IPS-20b (cell line): ENCODE data around the gene CTXN1.
A peak's percentile ranks its signal among the peaks of the same experiment; 100 is the strongest.
"Not testable (repeated sequence)": the region's sequence is repeated elsewhere in the genome, so short reads cannot be mapped to it uniquely, and the experiment has no call there.

Source experiments
- H3K27ac ChIP-seq: one replicate; pipeline ENCODE4 v1.5.1; 2013; ENCODE audit warnings: low read length
- H3K27me3 ChIP-seq: 2 replicates; pipeline ENCODE4 v1.6.1; 2013; ENCODE audit warnings: mild to moderate bottlenecking, low read length, inconsistent platforms; ENCODE audit not compliant: insufficient read depth
- H3K36me3 ChIP-seq: 2 replicates; pipeline ENCODE4 v1.6.1; 2013; ENCODE audit warnings: low read depth, mild to moderate bottlenecking, inconsistent platforms, low read length, moderate library complexity; ENCODE audit not compliant: insufficient read depth
- H3K4me1 ChIP-seq: 2 replicates; pipeline ENCODE4 v1.6.1; 2013; ENCODE audit warnings: mild to moderate bottlenecking, control low read depth, inconsistent platforms, low read length, moderate library complexity; ENCODE audit not compliant: insufficient read depth
- H3K4me3 ChIP-seq: 2 replicates; pipeline ENCODE4 v1.5.1; 2013; ENCODE audit warnings: mild to moderate bottlenecking, low read length, inconsistent platforms
- H3K9ac ChIP-seq: 2 replicates; pipeline ENCODE4 v1.6.1; 2013; ENCODE audit warnings: low read depth, mild to moderate bottlenecking, inconsistent platforms, low read length, moderate library complexity
- H3K9me3 ChIP-seq: 2 replicates; pipeline ENCODE4 v1.6.1; 2013; ENCODE audit warnings: mild to moderate bottlenecking, low read depth, low read length, inconsistent platforms; ENCODE audit not compliant: insufficient read depth

CTXN1 gene

DNA sequence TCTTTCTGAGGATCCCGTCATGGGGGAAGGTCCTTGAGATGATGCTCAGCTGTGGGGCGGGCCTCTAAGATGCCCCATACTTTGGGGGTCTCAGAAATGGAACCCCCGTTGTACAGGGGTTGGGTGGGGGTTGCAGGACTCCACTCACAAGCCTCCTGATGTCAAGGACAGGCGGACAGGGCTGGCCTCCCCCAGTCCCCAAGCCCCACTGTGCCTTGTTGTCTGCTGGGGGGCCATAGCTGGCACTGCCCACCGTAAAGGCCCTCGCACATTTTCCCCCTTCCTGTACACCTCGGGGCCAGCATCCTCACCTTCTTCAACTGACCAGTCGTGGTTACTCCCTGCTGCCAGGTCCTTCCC lies 3.1 kb downstream of the CTXN1 start:
- H3K36me3 ChIP-seq: peaks cover 7% of the 10 kb centered on the region; the same call in 1 of the 2 replicates
- peaks cover 15% of the 10 kb centered on the region for H3K27me3 ChIP-seq
- no peak overlapping the region for H3K4me3 ChIP-seq
- H3K9me3 ChIP-seq: no peaks in the 10 kb centered on the region
- H3K4me1 ChIP-seq: no peaks in the 10 kb centered on the region; the same call in 1 of the 2 replicates
- no peak overlapping the region for H3K9ac ChIP-seq
- H3K27ac ChIP-seq: no peak overlapping the region

DNA sequence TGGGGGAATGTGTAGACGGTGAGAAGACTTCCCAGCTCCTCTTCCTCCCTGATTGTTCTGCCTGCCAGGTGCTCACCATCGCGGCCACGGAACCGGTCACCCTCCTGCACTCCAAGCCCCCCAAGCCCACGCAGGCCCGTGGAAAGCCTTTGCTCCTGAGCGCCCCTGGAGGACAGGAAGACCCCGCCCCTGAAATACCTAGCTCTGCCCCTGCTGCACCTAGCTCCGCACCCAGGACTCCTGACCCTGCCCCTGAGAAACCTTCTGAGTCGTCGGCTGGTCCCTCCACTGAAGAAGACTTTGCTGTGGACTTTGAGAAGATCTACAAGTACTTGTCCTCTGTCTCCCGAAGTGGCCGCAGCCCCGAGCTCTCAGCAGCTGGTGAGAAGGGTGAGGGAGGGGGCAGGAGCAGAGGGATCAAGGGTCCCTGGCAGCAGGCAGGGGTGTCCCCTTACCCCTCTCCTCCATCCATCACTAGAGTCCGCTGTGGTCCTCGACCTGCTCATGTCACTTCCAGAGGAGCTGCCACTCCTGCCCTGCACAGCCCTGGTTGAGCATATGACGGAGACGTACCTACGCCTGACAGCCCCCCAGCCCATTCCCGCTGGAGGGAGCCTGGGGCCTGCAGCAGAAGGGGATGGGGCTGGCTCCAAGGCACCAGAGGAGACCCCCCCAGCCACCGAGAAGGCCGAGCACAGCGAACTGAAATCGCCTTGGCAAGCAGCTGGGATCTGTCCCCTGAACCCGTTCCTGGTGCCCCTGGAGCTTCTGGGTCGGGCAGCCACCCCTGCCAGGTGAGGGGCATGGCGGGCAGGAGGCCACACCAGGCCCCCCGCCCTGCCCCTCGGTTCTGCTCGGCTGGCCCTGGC lies 3.7 kb downstream of the CTXN1 start:
- no peak overlapping the region for H3K4me3 ChIP-seq
- no peaks in the 10 kb centered on the region for H3K9me3 ChIP-seq
- peaks cover 21% of the 10 kb centered on the region for H3K27me3 ChIP-seq
- no peak overlapping the region for H3K27ac ChIP-seq
- H3K9ac ChIP-seq: no peak overlapping the region
- no peaks in the 10 kb centered on the region; the same call in 1 of the 2 replicates for H3K4me1 ChIP-seq
- peaks cover 7% of the 10 kb centered on the region; the same call in 1 of the 2 replicates for H3K36me3 ChIP-seq

- no peak overlapping the region for H3K9ac ChIP-seq
- H3K27me3 ChIP-seq: peaks cover 29% of the 10 kb centered on the region
- no peaks in the 10 kb centered on the region; the same call in 1 of the 2 replicates for H3K4me1 ChIP-seq
- peaks cover 7% of the 10 kb centered on the region; the same call in 1 of the 2 replicates for H3K36me3 ChIP-seq
- H3K27ac ChIP-seq: no peak overlapping the region
- H3K4me3 ChIP-seq: peak overlapping the region; percentile 69; the same call in 1 of the 2 replicates
- H3K9me3 ChIP-seq: no peaks in the 10 kb centered on the region
Observed at GRCh38 chr19:7921302-7921966, 4.5 kb downstream of the CTXN1 start.

DNA sequence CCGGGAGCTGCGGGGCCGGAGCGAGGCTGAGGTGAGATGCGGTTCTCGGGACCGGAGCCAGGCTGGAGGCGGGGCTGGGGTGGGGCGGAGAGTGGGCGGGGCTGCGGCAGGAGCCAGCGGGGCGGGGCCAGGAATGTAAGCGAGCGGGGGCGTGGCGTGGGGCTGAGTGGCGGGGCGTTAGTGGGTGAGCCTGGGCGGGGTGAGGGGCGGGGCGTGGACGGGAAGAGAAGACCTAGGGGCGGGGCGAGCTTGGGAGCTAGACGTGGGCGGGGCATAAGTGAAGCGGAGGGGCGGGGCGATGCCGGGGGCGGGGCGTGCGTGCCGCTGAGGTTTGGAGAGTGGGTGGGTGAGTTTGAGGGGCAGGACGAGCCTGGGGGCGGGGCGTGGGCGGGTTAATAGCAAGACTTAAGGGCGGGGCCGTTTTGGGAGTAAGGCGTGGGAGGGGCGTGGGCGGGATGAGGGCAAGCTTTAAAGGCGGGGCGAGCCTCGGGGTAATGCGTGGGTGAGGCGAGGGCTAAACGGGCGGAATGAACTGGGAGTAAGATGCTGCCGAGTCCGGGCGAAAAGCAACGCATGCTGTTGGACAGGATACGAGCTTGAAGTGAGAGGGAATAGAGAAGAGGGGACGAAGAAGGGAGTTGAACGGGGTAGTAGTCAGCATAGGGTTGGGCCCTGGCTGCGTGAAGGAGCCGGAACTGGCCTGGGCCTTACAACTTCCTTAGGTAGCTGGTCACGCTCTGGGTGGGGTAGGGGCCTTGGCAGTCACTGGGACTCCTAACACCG lies 5.2 kb downstream of the CTXN1 start:
- no peak overlapping the region for H3K27ac ChIP-seq
- H3K9ac ChIP-seq: peak overlapping the region; percentile 65; the same call in 1 of the 2 replicates
- H3K4me3 ChIP-seq: peak overlapping the region; percentile 72
- no peaks in the 10 kb centered on the region for H3K9me3 ChIP-seq
- H3K27me3 ChIP-seq: peaks cover 36% of the 10 kb centered on the region
- no peaks in the 10 kb centered on the region; the same call in 1 of the 2 replicates for H3K4me1 ChIP-seq
- H3K36me3 ChIP-seq: peaks cover 7% of the 10 kb centered on the region; the same call in 1 of the 2 replicates

GRCh38 chr19:7919610-7920518 lies 6.1 kb downstream of the CTXN1 start, which contains the start of gene SNAPC2:
SNAPC2 (plus strand) TSS chr19:7920338; CDS start chr19:7920367, 29 bp downstream.
- peaks cover 44% of the 10 kb centered on the region for H3K27me3 ChIP-seq
- no peak within 1 kb of the TSS for H3K27ac ChIP-seq
- no peaks in the 10 kb centered on the region; the same call in 1 of the 2 replicates for H3K4me1 ChIP-seq
- H3K4me3 ChIP-seq: peak within 1 kb of the TSS; percentile 72
- H3K9ac ChIP-seq: peak within 1 kb of the TSS; percentile 65; the same call in 1 of the 2 replicates
- H3K9me3 ChIP-seq: no peaks in the 10 kb centered on the region
- H3K36me3 ChIP-seq: peaks cover 7% of the 10 kb centered on the region; the same call in 1 of the 2 replicates

- Histone ChIP-seq H3K36me3 (peaks cover 7% of the 10 kb centered on the region; the same call in 1 of the 2 replicates), H3K9ac (no peak overlapping the region), H3K4me1 (no peaks in the 10 kb centered on the region; the same call in 1 of the 2 replicates), H3K27ac (no peak overlapping the region), H3K27me3 (peaks cover 52% of the 10 kb centered on the region), H3K9me3 (no peaks in the 10 kb centered on the region), H3K4me3 (no peak overlapping the region)
Observed at GRCh38 chr19:7918615-7919421, 7.1 kb downstream of the CTXN1 start.

- not testable (repeated sequence) for H3K27ac ChIP-seq, H3K9me3 ChIP-seq, H3K36me3 ChIP-seq, H3K9ac ChIP-seq, H3K4me1 ChIP-seq
- Histone ChIP-seq H3K27me3 (peaks cover 52% of the 10 kb centered on the region), H3K4me3 (peak overlapping the region; percentile 49)
Observed at GRCh38 chr19:7918062-7918614, 7.8 kb downstream of the CTXN1 start.

DNA sequence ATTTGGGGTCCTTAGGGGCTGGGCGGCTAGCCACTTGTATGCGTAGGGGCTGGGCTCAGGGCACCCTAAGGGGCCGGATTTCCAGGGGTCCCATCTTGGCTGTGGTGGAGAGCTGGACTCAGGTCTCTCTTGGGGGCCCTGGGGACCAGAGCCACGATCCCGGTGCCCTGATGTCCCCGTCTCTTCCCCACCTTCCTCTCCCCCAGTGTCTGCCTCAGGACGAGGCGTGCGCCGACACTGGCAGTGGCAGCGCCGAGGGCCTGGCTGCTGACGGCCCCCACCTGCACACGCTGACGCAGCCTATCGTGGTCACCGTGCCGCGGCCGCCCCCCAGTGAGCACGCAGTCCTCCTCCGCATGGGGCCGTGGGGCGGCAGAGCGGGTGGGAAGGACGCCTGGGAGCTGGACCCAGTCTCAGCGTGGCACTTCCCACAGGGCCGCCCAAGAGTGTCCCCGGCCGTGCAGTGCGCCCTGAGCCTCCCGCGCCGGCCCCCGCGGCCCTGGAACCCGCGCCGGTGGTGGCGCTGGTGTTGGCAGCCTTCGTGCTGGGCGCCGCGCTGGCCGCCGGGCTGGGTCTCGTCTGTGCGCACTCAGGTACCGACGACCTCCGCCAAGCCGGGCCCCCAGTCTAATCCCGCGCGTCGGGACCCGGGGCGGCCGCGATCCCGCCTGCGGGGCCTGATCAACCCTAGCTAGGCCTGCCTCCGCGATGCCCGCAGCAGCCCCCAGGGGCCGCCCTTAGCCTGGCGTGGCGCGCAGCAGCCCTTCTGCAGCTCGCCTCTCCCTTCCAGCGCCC lies 8.5 kb downstream of the CTXN1 start:
- Histone ChIP-seq H3K27ac (no peak overlapping the region), H3K27me3 (peaks cover 52% of the 10 kb centered on the region), H3K9me3 (no peaks in the 10 kb centered on the region), H3K36me3 (peaks cover 7% of the 10 kb centered on the region; the same call in 1 of the 2 replicates), H3K9ac (no peak overlapping the region), H3K4me3 (peak overlapping the region; percentile 65), H3K4me1 (no peaks in the 10 kb centered on the region; the same call in 1 of the 2 replicates)

DNA sequence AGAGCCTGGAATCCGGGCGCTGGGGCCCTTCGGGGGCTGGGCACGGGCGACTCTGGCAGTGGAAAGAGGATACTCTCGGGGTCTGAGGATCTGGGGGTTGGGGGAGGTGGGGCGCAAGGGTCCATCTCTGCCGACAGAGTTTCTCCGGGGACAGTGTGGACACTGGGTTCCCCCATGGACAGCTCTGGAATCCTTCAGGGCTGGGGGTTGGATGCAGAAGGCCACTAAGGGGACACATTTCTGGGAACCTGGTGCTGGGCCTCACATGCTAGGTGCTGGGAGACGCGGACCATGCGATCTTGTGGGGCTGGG lies 9.0 kb downstream of the CTXN1 start:
- no peaks in the 10 kb centered on the region; the same call in 1 of the 2 replicates for H3K4me1 ChIP-seq
- H3K27me3 ChIP-seq: peaks cover 52% of the 10 kb centered on the region
- H3K36me3 ChIP-seq: peaks cover 4% of the 10 kb centered on the region; the same call in 1 of the 2 replicates
- no peaks in the 10 kb centered on the region for H3K9me3 ChIP-seq
- H3K4me3 ChIP-seq: peak overlapping the region; percentile 65
- H3K27ac ChIP-seq: no peak overlapping the region
- H3K9ac ChIP-seq: no peak overlapping the region; the same call in 1 of the 2 replicates
